ENCODE data around the gene MXI1. TPM values are rescaled to one million over a fixed set of nuclear protein-coding genes. Genes with fewer than 3 reads are reported as not detected.

The MXI1 gene
- polyA plus RNA-seq, 1 experiment = 17.1 TPM

DNA sequence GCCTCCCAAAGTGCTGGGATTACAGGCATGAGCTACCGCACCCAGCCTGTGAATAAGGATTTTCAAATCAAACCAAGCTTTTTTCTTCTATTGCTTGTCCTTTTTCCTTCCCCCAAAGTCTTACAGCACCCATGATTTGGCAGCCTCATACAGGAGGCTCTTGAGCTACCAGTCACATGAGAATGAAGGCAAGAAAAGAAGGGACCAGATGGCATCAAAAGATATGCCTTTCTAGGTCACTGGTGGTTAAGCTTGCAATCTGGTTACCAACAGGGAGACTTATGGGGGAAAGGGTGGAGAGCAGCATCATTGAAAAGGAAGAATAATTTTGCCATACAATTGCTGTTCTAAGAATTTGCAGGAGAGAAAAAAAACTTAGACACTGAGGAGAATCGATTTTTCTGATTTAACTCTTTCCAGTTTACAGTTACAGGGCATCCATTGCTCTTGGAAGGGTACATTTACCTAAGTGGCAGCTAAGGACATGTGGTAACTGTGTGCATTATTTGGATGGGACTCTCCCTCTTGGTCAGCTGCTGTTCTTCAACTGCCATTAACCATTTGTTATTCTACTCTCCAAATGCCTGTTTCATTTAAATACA lies 67.8 kb downstream of the MXI1 start:
- H3K36me3 ChIP-seq (ENCODE audit: control insufficient read depth, insufficient read depth, low read length) = no peaks in the 10 kb centered on the region
- POLR2A ChIA-PET = no interaction called here
- DNase-seq (ENCODE audit: low read depth) = no peak
- CTCF ChIA-PET = interaction anchor here (1.1 to 4.2 kb wide), 5 partner anchors 8 to 391 kb away, joined by 3 to 20 read pairs (median 5); no protein-coding TSS in a partner anchor
- no peak for TF ChIP-seq CTCF (IDR thresholded peaks at IDR 0.05; ENCODE audit: insufficient read depth, low read depth, low read length)
- H3K27me3 ChIP-seq (ENCODE audit: control insufficient read depth, insufficient read depth, low read length) = no peaks in the 10 kb centered on the region
- H3K4me3 ChIP-seq (ENCODE audit: low read depth, low read length) = no peak overlapping the region

GRCh38 chr10:110276603-110277002 lies 69.2 kb downstream of the MXI1 start:
- POLR2A ChIA-PET = no interaction called here
- H3K4me3 ChIP-seq (ENCODE audit: low read depth, low read length) = no peak overlapping the region
- no peaks in the 10 kb centered on the region for H3K27me3 ChIP-seq (ENCODE audit: control insufficient read depth, insufficient read depth, low read length)
- DNase-seq (ENCODE audit: low read depth) = no peak
- no peaks in the 10 kb centered on the region for H3K36me3 ChIP-seq (ENCODE audit: control insufficient read depth, insufficient read depth, low read length)
- CTCF ChIA-PET = interaction anchor here (1.3 kb wide), 1 partner anchor 392 kb away, joined by 3 read pairs; no protein-coding TSS in a partner anchor
- no peak for TF ChIP-seq CTCF (IDR thresholded peaks at IDR 0.05; ENCODE audit: insufficient read depth, low read depth, low read length)

GRCh38 chr10:110277591-110277990 lies 70.2 kb downstream of the MXI1 start:
- POLR2A ChIA-PET = no interaction called here
- DNase-seq (ENCODE audit: low read depth) = no peak

DNA sequence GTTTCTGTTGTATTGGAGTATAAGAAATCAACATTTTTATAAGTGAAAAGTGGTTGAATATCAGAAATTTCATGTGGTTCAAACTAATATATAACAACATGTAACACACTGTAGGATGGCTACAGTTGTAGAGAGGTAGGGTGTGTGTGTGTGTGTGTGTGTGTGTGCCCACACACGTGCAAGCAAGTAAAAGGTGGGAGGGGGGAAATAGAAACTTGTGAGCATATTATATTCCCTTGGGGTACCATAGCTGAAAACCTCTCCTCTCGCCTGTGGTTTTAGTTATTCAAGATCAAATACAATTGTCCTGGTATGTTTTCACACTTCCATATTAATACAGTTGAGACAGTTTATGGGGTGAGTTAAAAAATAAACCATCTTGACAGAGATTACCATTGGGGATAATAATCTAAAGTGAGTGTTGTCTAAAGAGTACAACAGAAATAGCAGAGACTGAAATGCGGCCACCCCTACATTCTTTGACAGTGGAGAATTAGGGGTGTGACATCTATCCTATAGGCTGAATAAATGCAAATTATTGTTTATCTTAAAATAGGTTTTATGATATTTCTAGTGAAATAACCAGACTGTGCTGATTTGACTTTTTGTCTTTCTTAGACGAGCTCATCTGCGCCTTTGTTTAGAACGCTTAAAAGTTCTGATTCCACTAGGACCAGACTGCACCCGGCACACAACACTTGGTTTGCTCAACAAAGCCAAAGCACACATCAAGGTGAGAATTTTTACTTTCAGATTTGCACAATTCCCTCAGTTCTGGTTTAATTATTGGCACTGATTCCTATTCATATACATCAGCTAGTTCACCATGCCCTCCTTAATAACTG lies 71.4 kb downstream of the MXI1 start:
- TF ChIP-seq CTCF (IDR thresholded peaks at IDR 0.05; ENCODE audit: insufficient read depth, low read depth, low read length) = no peak
- CTCF ChIA-PET = interaction anchor here (0.7 to 3.7 kb wide), 25 partner anchors 9 to 395 kb away, joined by 3 to 48 read pairs (median 4); partner anchors contain the start of gene MXI1
- Histone ChIP-seq H3K4me3 (ENCODE audit: low read depth, low read length) (no peak overlapping the region), H3K36me3 (ENCODE audit: control insufficient read depth, insufficient read depth, low read length) (no peaks in the 10 kb centered on the region), H3K27me3 (ENCODE audit: control insufficient read depth, insufficient read depth, low read length) (no peaks in the 10 kb centered on the region)
- POLR2A ChIA-PET = no interaction called here
- no peak for DNase-seq (ENCODE audit: low read depth)

More at GRCh38 chr10:110277591-110277990, 70.2 kb downstream of the MXI1 start:
- no peaks in the 10 kb centered on the region for H3K27me3 ChIP-seq (ENCODE audit: control insufficient read depth, insufficient read depth, low read length)
- H3K36me3 ChIP-seq (ENCODE audit: control insufficient read depth, insufficient read depth, low read length) = no peaks in the 10 kb centered on the region
- CTCF ChIA-PET = interaction anchor here (1.3 kb wide), 1 partner anchor 393 kb away, joined by 3 read pairs; no protein-coding TSS in a partner anchor
- TF ChIP-seq CTCF (IDR thresholded peaks at IDR 0.05; ENCODE audit: insufficient read depth, low read depth, low read length) = no peak
- no peak overlapping the region for H3K4me3 ChIP-seq (ENCODE audit: low read depth, low read length)

DNA sequence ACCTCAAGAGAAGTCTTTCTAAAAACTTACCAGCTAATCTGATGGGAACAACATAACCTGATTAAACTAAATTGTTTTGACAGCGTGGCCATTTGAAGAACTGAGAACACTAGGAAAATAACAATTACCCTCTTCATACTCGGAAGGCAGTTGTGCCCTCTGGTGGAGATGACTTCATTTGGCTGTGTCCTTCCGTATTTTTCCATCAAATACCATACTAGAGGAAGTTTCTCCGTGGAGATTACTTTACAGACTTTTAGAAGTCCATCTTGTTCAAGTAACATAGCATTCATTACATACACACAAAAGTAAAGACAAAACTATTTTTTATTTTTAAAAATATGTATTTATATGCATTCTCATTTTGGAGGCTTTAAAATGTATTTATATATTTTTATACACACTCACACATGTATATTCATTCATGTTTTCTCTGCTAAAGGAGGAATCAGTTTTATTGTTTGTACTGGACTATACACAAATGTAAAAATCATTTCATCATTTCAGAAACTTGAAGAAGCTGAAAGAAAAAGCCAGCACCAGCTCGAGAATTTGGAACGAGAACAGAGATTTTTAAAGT lies 72.1 kb downstream of the MXI1 start:
- DNase-seq (ENCODE audit: low read depth) = no peak
- no peaks in the 10 kb centered on the region for H3K36me3 ChIP-seq (ENCODE audit: control insufficient read depth, insufficient read depth, low read length)
- TF ChIP-seq CTCF (IDR thresholded peaks at IDR 0.05; ENCODE audit: insufficient read depth, low read depth, low read length) = peak; percentile 71
- H3K27me3 ChIP-seq (ENCODE audit: control insufficient read depth, insufficient read depth, low read length) = no peaks in the 10 kb centered on the region
- ChIA-PET POLR2A (no interaction called here), CTCF (interaction anchor here (0.6 to 3.7 kb wide), 28 partner anchors 8 to 406 kb away, joined by 3 to 48 read pairs (median 3); partner anchors contain the start of gene MXI1)
- H3K4me3 ChIP-seq (ENCODE audit: low read depth, low read length) = no peak overlapping the region
